Measurements from ENCODE around the gene TMEM184A. TPM values are rescaled to one million over a fixed set of nuclear protein-coding genes. Genes with fewer than 3 reads are reported as not detected.

TMEM184A gene
- total RNA-seq, 4 donors from 2014 or later: 0.44 to 3.0 (median 0.70) TPM

DNA sequence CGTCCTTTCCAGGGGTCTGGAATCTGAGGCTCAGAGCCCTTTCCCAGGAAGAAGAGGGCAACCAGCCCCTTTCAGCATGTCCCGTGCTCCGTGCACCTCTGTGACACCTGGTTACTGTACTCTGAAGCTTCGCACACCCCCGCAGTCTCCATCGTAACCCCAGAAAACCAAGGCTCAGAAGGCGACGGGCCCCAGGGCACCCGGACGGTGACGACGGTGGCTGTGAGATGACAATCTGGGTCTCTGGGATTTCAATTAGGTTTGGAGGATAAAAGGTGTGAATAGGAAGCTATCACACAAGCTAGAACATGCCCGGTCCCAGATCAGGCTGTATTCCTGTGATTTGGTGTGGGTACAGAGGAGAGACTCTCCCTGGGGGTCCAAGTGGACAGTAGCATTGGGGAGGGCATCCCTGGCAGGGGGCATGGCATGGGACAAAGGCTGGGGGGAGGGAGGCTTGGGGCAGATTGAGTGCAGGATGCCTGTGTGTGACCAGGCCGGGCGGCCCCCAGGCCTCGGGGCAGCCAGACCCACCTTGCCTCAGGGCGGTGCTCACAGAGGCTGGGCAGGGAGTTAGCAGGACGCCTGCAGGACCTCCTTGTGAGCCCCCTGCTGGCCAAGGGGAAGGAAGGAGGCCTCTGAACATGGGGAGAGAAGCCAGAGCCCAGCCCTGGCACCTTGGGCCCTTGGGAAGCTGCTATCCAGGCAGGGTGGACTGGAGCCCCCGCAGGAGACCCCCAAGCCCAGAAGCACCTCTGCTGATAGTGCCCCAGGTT is 37.3 kb upstream of the TMEM184A start:
- TF ChIP-seq, protein P1, sequence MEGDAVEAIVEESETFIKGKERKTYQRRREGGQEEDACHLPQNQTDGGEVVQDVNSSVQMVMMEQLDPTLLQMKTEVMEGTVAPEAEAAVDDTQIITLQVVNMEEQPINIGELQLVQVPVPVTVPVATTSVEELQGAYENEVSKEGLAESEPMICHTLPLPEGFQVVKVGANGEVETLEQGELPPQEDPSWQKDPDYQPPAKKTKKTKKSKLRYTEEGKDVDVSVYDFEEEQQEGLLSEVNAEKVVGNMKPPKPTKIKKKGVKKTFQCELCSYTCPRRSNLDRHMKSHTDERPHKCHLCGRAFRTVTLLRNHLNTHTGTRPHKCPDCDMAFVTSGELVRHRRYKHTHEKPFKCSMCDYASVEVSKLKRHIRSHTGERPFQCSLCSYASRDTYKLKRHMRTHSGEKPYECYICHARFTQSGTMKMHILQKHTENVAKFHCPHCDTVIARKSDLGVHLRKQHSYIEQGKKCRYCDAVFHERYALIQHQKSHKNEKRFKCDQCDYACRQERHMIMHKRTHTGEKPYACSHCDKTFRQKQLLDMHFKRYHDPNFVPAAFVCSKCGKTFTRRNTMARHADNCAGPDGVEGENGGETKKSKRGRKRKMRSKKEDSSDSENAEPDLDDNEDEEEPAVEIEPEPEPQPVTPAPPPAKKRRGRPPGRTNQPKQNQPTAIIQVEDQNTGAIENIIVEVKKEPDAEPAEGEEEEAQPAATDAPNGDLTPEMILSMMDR (IDR thresholded peaks at IDR 0.05): no peak
- Histone ChIP-seq H3K27ac (no peak overlapping the region), H3K4me3 (replicated peaks in 1 of 3) (no peak overlapping the region), H3K9me3 (no peaks in the 10 kb centered on the region), H3K36me3 (no peaks in the 10 kb centered on the region), H3K27me3 (peaks cover 3% of the 10 kb centered on the region), H3K4me1 (no peaks in the 10 kb centered on the region)
- 73 to 75% methylated on average over 15 to 19 of the region's 19 CpGs for whole genome bisulfite sequencing, 2 donors
- intact Hi-C loops (cut with DNase I): no loop called here
- no peak for DNase-seq

DNA sequence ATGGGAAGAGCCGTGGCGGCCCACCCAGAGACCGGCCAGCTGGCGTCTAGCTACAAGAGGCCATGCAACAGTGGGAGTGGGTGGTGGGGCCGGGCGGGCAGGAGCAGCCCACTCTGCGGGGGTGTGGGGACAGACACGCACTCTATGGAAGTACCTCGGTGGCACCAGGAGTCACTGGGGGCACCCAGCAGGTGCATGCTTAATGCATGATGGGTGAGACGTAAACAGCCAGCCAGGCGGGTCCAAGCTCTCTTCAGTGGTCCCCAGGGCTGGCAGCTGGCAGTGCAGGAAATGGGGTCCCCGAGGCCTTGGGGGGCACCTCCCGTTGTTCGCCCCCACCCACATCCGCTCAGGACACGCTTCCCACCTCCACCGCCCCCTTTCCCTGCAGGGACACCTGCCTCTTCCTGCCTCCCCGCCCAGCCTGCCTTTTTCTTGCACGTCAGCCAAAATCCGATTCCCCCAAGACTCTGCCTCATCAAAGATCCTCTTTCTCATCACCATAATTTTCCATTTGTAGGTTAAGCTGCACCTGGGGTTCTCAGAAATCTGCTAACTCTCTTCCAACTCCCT is 36.4 kb upstream of the TMEM184A start:
- no peak for TF ChIP-seq POLR2A (IDR thresholded peaks at IDR 0.05)
- TF ChIP-seq, protein P1 (IDR thresholded peaks at IDR 0.05): no peak
- WGBS, 2 donors: 54 to 66% methylated on average over 11 to 18 of the region's 20 CpGs
- peaks cover 3% of the 10 kb centered on the region for H3K27me3 ChIP-seq

DNA sequence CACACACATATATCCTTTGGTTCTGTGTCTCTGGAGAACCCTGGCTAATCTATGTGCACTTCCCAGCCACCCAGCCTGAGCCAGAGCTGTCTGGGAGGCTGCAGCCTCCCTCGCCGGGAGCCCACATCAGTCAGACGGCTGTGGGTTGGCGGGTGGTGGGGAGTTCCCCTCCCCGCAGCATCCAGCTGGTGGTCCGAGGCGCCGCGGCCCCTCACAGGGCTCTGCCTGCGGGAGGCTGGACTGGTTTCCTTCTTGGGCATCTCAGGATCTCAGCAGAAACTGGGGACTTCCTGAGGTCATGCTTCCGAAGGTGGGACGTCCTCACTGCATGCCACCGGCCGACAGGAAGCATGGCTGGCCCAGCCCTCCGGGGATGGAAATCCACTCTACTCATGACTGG is 35.9 kb upstream of the TMEM184A start:
- Histone ChIP-seq H3K4me1 (no peaks in the 10 kb centered on the region), H3K27ac (no peak overlapping the region), H3K27me3 (peaks cover 3% of the 10 kb centered on the region), H3K36me3 (no peaks in the 10 kb centered on the region), H3K4me3 (replicated peaks in 1 of 3) (no peak overlapping the region), H3K9me3 (no peaks in the 10 kb centered on the region)
- intact Hi-C loops (cut with DNase I): no loop called here
- TF ChIP-seq, protein P1 (IDR thresholded peaks at IDR 0.05): no peak
- no peak for TF ChIP-seq POLR2A (IDR thresholded peaks at IDR 0.05)
- no peak for DNase-seq
- WGBS, 2 donors: 14 to 50% methylated on average over 1 to 3 of the region's 15 CpGs

More for the DNA sequence above, 36.4 kb upstream of the TMEM184A start:
- H3K4me3 ChIP-seq (replicated peaks in 1 of 3): no peak overlapping the region
- DNase-seq: no peak
- no peak overlapping the region for H3K27ac ChIP-seq
- no peaks in the 10 kb centered on the region for H3K36me3 ChIP-seq
- H3K4me1 ChIP-seq: no peaks in the 10 kb centered on the region
- intact Hi-C loops (cut with DNase I): no loop called here
- no peaks in the 10 kb centered on the region for H3K9me3 ChIP-seq

DNA sequence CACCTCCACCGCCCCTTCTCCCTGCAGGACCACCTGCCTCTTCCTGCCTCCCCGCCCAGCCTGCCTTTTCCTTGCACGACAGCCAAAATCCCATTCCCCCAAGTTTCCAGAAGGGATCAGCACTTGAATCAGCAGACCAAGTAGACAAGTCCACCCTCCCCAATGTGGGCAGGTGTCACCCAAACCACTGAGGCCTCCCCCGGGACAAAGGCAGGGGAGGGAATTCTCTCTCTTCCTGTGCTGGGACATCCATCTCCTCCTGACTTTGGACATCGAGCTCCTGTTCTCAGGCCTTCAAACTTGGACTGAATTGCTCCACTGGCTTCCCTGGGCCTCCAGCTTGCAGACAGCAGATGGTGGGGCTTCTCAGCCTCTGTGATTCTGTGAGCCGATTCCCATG is 35.4 kb upstream of the TMEM184A start:
- Histone ChIP-seq H3K4me3 (replicated peaks in 1 of 3) (no peak overlapping the region), H3K27ac (no peak overlapping the region), H3K36me3 (no peaks in the 10 kb centered on the region), H3K9me3 (no peaks in the 10 kb centered on the region), H3K27me3 (peaks cover 3% of the 10 kb centered on the region), H3K4me1 (no peaks in the 10 kb centered on the region)
- DNase-seq: no peak
- intact Hi-C loops (cut with DNase I): no loop called here
- WGBS, 2 donors: 52 to 68% methylated on average over 6 of the region's 6 CpGs
- TF ChIP-seq, protein P1 (IDR thresholded peaks at IDR 0.05): no peak
- no peak for TF ChIP-seq POLR2A (IDR thresholded peaks at IDR 0.05)

DNA sequence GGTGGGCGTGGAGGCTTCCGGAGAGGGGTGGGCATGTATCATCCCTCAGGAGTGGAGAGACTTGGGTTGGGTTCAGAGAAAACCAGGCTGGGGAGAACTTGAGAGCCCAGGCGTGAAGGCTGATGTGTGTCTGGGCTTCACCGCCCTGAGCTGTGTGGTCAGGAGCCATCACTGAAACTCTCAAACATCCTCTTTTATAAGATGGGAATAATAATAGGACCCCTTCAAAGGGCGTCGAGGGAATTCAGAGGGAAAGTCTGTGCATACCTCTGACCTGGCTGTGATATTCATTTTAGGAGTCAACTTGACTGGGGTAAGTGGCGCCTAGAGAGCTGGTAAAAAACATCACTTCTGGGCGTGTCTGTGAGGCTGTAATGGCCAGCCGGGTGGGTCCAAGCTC is 34.9 kb upstream of the TMEM184A start:
- WGBS, 2 donors: 55 to 58% methylated on average over 9 of the region's 9 CpGs
- no peak for DNase-seq
- H3K27ac ChIP-seq: no peak overlapping the region
- no peak overlapping the region for H3K4me3 ChIP-seq (replicated peaks in 1 of 3)
- H3K27me3 ChIP-seq: peaks cover 3% of the 10 kb centered on the region
- H3K9me3 ChIP-seq: no peaks in the 10 kb centered on the region
- H3K36me3 ChIP-seq: no peaks in the 10 kb centered on the region
- intact Hi-C loops (cut with DNase I): no loop called here
- no peaks in the 10 kb centered on the region for H3K4me1 ChIP-seq
- TF ChIP-seq POLR2A (IDR thresholded peaks at IDR 0.05): no peak
- TF ChIP-seq, protein P1 (IDR thresholded peaks at IDR 0.05): no peak

All from thyroid gland (tissue), 4 donors.